Stimulated activated CD8-positive, alpha-beta memory T cell treated with anti-CD3 and anti-CD28 coated beads, Interleukin-7, amount 100 ng/mL, for 1 hour (primary cell): ENCODE results near the gene XPO6.

Experiments used
- DNase-seq, 2 donors: peaks; one replicate each; pipeline ENCODE4 v3.0.0-alpha.2; 2020; ENCODE audit warnings: low read depth in 2 of 2

XPO6 gene

GRCh38 chr16:28063591-28064061 is 148.1 kb downstream of the XPO6 start, which contains the start of gene GSG1L:
Gene GSG1L, minus strand, starts transcription at chr16:28063714. Its CDS starts 290 bp downstream, at chr16:28063424.
- no peak for DNase-seq

DNA sequence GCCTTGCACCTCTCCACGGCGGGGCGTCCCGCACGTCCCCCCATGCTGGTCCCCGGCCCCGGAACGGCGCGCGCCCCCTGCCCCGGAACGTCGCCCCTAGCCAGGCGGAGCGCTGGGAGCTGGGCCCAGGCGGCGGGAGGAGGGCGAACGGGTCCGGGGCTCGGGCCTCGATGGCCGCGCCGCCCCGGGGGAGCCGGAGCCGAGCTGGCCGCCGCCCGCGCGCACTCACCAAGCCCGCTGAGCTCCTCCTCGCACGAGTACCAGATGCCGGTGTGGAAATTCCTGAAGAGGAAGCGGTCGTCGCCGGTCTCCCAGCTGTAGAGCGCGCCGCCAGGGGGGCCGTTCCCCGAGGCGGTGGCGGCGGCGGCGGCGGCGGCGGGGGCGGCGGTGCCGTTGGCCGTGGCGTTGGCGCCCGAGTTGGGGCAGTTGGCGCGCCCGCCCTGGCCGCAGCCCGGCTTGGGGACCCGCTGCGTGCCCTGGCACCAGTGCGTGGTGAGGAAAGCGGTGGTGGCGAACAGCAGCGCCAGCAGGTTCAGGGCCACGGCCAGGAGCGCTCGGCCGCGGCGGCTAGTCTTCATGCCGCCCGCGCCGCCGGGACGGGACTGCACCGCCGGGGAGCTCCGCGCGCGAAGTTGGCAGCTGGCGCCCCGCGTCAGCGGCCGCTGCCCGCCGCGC is 148.8 kb downstream of the XPO6 start:
- no peak for DNase-seq

DNA sequence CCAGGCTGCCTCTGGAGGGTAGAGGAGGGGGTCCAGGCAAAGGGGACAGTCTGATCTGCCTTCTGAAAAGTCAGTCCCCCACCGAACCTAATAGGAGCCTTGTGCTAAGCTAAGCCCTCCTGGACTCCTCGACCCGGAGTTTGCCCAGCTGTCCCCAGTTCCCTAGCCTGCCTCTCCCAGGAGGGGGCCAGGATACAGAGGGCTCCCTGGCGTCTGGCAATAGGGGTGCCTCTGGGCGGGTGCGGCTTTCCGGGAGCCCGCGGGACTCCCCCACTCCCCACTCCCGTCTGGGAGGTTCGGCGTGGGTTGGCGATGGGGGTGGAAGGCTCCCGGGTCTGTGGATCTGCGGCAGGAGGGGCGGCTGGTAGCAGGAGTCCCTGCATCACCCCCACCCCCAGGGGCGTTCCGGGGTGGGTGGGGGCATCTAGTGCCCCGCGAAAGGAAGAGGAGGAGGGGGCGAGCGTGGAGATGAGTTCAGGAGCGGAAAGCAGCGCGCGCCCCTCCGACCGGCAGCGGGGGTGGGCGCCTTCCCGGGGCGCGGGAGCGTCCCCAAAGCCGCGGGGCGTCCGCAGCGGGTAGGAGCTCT is 149.4 kb downstream of the XPO6 start:
- no peak for DNase-seq

- DNase-seq: no peak
Measured at GRCh38 chr16:28061352-28062101, 150.2 kb downstream of the XPO6 start.

DNA sequence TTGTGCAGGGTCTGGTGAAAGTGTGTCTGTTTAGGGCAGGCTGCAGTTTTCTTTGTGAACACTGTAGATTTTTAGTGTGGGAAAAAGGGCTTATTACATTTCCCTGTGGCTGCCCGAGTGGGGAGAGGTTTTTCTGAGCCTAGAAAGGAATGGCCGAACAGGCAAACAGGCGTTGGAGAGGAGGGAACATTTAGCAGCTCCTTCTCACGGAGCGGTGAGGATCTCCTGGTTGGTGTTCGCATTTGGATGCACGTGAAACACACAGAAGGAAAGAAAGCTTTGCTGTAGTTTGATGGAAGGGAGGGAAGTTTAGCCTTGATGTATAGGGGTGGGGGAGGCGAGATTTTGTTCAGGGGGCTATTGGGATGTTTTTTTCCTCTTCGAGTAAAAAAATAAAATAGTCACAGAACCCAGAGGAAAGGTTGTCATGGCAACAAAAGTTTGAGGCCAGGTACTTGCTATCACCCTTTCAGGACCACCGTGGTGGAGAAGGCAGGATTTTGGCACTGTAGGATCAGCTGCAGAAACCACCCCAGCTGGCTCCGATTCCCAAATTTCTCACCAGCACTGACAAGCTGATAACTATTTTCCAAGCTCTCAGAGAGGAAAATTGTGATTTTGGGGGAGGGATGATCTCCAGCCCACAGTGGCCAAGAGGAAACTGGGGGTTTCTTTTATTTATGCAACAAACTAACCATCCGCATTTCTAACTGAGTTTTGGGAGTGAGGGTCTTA is 151.8 kb downstream of the XPO6 start:
- DNase-seq: no peak

- DNase-seq: no peak
Measured at GRCh38 chr16:28058839-28059589, 152.8 kb downstream of the XPO6 start.

- DNase-seq: no peak
Measured at GRCh38 chr16:28057949-28058348, 153.8 kb downstream of the XPO6 start.

- DNase-seq: no peak
Measured at GRCh38 chr16:28053461-28053860, 158.3 kb downstream of the XPO6 start.

DNA sequence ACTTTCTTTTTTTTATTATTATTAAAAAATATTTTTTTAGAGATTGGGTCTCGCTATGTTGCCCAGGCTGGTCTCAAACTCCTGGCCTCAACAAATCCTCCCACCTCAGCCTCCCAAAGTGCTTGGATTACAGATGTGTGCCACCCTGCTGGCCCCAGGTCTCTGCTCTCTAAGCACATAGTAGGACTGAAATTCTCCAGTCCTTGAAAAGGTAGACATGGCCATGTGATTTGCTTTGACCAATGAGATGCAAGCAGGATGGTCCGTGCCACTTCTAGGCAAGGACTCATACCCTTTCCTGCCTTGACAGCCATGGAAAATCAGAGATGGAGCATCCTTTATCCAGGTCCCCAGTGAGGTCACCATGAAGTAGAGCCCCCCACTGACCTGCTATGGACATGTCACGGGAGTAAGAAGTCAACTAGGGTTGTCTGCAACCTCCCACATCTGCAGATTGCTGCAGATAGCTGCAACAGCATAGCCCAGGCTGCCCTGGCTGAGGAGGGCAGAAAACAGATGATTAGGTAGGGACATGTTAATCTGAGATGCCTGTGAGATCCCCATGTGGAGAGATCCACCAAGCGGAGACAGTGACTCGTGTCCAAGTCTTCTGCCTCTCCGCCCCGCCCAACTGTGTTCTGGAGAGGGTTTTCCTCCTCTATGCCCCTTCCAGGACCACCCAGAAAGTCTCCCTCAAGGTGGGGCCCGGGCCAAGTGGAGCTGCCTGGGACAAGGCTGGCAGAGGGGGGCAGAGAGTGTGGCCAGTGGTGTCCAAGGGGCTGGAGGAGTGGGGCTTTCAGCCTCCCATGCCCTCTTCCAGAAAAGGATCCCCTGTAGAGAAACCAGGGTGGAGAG is 159.3 kb downstream of the XPO6 start:
- no peak for DNase-seq

DNA sequence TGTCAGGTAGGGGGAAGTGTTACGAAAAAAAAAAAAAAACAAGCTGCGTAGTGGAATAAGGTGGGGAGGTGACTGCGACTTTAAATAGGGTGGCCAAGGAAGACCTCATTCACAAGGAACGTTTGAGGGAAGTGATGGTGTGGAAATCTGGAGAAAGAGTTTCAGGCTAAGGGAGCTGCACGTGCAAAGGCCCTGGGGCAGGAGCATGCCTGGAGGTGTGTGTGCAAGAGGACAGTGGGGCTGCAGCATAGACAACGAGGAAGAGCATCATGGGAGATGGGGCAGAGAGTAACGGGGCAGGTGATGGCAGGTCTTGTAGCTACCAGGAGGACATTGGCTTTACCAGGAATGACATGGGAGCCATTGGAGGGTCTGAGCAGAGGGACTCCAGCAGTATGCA is 160.3 kb downstream of the XPO6 start:
- DNase-seq: no peak
